COR-L47 (cell line): ENCODE data around the gene SNX25.

ENCODE experiments used
- DNase-seq: peaks from one replicate; lab custom pipeline; 2025; lab: John Stamatoyannopoulos, UW

Gene SNX25

DNA sequence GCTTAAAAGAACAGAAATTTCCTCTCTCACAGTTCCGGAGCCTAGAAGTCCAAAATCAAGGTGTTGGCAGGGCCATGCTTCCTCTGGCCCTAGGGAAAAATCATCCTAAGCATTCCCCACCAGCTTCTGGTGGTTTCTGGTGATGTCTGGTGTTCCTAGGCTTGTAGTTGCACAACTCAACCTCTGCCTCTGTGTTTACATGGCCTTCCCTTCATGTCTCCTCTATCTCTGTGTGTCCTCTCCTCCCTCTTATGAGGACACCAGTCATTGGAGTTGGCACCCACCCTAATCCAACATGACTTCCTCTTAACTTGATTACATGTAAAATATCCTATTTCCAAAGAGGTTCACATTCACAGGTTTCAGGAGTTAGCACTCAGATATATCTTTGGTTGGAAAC, 170.9 kb downstream of the SNX25 start:
- no peak for DNase-seq

GRCh38 chr4:185381288-185382196, 172.1 kb downstream of the SNX25 start:
- DNase-seq = no peak

GRCh38 chr4:185382754-185383153, 173.4 kb downstream of the SNX25 start:
- no peak for DNase-seq

DNA sequence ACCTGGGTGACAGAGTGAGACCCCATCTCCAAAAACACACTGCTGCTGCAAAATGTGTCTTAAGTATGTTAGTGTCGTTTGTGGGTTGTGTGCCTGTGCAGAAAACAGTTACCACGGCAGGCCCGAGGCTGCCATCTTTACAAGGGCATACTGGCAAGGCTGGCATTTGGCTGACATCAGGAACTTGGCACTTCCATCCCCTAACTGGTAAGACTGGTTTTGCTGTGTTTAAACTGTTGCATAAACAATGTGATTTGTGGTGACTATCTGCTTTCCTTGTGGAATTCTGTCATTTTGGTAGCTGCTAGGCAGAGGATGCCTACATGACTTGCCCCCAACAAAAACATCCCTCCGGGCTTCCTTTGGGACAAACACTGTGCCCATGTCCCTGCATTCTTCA, 174.1 kb downstream of the SNX25 start:
- no peak for DNase-seq

DNA sequence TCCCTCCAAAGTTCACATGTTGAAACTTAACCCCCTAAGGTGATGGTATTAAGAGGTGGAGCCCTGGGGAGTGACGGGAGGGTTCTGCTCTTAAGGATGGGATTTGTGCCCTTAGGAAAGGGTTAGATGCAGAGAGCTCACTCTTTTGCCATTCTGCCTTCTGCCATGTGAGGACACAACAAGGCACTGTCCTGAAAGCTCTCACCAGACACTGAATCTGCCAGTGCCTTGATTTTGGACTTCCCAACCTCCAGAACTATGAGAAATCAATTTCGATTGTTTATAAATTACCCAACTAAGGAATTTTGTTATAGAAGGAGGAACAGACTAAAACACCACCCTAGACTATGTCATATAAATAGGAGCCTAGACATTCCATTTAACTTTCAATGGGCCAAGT, 174.7 kb downstream of the SNX25 start:
- DNase-seq = no peak

DNA sequence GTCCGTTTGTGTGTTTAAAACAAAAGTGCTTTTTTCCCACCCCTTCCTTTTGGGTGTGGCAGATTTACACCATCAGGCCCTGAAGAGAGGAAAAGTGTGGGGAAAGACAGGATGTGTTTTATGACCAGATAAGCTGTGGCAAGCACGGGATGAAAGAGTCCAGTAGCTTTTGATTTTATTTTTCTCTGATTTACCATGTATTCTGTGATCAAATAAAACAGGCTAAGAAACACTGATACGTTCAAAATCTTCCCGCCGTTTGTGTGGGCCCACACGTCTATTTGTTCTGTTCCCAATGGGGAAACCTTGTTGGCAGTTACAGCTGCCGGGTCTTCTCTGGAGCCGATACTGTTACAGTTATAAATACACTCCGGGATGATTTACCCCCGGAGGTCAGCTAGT, 175.5 kb downstream of the SNX25 start:
- DNase-seq = no peak

DNA sequence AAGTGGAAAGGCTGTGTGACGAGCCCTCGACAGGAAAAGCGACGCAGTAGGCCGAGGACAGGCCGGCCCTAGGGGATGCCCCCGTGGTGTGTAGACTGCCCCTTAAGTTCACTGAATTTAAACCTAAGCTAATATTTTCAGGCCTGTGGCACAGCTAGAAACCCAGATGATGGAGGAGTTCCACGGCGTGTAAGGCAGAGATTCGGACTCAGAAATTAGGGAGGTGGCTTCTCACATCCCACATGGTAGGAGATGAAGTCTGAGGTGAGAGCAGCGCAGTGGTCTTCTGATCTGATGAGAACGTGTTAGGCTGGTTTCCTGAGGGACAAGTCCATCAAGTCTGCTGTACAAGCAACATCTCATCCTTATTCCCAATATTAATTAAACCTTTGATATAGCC, 178.6 kb downstream of the SNX25 start:
- no peak for DNase-seq

DNA sequence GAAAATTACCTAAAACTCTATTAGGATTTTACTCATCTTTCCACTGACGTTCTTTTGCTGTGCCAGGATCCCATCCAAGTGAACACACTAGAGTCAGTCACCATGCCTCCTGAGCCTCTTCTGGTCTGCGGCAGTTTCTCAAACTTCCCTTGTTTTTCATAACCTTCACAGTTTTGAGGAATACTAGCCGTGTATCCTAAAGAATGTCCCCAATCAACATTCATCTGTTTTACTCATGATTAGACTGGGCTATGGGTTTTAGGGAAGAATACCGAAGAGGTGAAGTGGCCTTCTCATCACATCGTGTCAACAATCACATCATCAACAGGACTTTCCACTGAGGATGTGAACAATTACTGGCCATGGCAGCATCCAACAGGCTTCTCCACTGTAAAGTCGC, 181.5 kb downstream of the SNX25 start:
- no peak for DNase-seq

DNA sequence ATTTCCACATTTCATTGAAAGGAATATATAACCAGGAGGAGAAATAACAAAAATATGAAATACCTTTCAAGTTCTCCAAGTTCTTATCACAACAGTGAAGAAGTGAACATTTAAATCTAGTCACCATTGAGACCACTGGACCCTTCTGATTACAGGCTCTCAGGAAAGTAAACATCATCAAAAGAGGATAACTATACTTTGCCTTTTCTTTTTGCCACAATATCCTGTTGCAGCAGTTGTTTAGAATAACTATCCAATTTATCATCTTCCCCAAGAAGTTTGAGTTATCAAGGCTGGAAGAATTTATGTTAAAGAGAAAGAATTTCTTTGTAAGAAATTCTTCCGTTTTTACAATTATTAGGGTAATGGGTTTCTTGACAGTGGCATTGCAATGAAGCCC, 182.8 kb downstream of the SNX25 start:
- no peak for DNase-seq

DNA sequence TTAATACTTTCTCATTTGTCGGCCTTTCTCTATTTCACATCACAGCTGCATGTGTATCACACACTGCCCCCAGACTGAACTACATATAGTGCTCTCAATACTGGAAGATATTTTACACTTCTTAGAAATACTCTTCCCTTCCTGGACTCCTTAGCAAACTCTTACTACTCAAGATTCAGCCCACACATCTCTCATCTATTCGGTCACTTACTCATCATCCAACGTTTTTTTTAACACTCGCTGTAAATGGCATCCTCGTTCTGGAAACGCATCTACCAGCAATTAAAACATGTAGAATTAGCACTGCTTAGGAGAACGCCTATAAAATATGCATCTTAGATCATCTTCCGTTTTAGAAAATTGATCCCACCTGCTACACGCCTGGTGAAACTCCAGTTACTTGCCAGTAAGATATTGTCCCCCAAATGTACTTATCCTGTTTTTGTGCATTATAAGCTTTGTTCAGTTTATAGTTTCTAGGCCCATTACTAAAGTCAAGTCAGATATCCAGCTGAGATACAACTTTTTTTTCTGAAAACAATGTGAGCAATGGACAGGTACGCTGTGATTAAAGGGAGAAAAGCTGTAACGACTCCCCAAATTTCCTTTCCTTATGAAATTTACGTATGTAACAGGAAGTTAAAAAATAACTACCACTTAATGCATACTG, 185.3 kb downstream of the SNX25 start:
- no peak for DNase-seq

GRCh38 chr4:185395238-185395955, 186.0 kb downstream of the SNX25 start, which contains the start of gene LRP2BP:
TSS of gene LRP2BP (minus strand) at chr4:185395924. CDS start at chr4:185378186, 17,738 bp downstream.
- no peak for DNase-seq

DNA sequence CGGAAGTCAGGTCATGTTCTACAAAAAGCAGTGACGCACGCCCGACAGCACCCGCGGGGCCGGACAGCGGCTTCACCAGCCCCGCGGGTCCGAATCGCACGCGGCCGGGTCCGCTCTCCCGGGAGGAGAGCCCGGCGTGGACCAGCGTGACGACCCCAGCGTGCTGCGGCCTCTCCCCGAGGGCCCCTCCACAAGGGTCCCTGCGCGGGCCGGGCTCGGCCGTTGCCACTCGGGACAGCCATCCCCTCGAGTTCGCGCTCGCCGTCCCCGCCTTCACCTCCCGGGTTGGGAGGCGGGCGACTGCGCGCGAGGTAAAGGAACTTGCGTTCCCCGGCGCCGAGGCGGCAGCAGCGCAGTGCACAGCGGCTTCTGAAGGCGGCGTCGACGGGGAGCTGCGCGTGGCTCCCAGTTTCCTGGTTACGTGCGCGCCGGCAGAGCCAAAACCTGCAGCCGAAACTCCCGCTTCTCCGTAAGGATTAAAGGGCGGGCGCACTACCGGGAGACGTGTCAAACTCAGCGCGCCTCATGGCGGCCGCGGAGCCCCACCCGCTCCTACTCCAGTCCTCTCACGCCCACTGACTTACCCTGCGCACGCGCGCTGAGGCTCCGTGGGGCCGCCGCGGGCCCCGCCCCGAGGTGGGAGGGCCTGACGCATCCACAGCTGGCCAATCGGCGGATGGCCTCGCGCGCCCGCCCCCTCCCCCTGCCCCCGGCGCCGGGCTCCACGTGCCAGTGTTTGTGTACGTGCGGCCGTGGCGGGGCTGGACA, 186.7 kb downstream of the SNX25 start:
- peak; percentile 96 for DNase-seq

GRCh38 chr4:185396724-185397385, 187.5 kb downstream of the SNX25 start, which contains the start of gene ANKRD37:
TSS of gene ANKRD37 (plus strand) at chr4:185396841. CDS start at chr4:185396924, 83 bp downstream.
- peak; percentile 64 for DNase-seq

DNA sequence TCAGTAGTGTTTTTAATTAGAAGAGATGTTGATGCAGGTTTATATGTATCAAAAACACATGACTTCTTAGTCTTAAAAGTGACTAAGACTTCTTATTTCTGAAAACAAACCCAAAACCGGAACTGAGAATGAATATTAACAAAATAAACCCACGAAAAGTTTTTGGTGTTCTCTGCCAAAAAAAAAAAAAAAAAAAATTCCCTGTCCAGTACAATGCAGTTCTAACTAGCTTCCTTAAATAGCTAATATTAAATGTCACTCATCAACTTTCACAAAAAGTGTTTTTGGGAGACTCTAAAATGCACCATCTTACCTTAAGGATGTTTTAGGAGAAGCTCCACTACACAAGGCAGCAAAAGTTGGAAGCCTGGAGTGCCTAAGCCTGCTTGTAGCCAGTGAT, 189.2 kb downstream of the SNX25 start:
- no peak for DNase-seq

- no peak for DNase-seq
These were observed 190.1 kb downstream of the SNX25 start for GRCh38 chr4:185399466-185399865.

DNA sequence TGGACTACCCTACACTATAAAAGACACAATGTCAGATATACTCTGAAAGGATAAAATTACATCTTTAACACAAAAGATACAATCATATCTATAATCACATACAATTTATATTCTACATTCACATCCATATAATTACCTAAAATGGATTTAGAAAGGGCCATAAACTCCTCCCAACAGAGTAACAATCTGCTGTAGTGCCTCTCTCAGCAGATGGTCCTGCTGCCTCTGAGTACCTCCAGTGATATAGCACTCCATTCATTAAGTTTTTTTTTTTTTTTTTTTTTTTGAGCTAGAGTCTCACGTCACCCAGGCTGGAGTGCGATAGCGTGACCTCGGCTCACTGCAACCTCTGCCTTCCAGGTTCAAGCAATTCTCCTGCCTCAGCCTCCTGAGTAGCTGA, 194.6 kb downstream of the SNX25 start:
- no peak for DNase-seq

- no peak for DNase-seq
These were observed 196.1 kb downstream of the SNX25 start for GRCh38 chr4:185405296-185405999.

DNA sequence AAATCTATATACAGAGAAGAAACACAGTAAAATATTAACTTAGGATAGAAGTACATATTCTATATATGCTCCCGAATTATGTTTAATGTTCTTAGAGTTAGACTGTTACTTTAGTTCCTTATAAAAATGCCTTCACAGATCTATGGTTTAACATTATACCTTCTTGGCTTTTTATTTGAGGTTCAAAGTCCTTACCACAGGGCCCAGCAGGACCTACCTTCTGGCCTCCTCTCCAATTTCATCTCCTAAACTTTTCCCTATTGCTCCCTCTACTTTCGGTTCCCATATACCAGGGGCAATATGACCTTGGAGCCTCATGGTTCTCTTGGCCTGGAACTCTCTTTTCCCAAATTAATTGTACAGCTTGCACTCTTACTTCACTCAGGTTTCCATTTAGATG, 199.0 kb downstream of the SNX25 start:
- DNase-seq = no peak

DNA sequence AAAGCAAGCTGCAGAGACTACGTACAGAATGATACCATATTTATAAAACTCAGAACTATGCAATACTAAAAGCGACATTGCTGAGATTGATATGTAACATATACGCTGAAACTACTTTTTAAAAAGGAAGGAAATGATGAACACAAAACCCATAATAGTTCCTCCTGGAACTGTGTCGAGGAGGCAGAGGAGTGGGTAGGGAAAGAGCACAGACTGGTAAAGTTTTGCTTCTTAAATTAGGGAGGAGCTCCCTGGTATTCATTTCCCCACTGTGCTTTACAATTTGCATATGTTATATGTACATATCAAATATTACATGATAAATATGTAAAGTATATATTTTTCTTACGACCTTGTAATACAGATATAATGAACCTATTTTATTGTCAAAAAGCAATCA, 202.5 kb downstream of the SNX25 start:
- DNase-seq = no peak

DNA sequence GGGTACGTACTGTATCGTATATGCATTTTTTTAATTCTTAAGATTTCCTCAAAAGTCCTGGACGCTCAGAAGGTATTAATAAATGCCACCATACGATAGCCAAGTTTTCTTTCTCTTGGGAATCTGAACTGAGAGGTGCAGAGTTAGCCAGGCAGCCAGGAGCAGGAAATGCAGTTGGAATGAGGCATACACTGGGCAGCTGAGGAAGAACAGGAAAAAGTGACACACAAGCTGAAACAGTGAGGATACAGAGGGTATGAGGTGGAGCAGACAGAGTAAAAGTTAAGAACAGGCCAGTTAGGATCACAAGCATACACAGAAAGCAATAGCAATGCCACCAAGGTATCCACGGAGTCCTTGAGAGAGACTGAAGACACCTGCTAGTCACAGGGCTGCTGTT, 203.0 kb downstream of the SNX25 start:
- DNase-seq = no peak
